HL-60 (cell line): Measurements from ENCODE around the gene PHLPP1.

Experiments used
- DNase-seq, 2 experiments: peaks; one replicate each; pipeline ENCODE4 v3.0.0-alpha.2; 2010 to 2020; ENCODE audit warnings: low read depth in 1 of 2, low spot score in 1 of 2
- H3K27ac ChIP-seq: fragments of 250-450 bp; sonication (Bioruptor Pico); replicated peaks from 2 replicates; pipeline ENCODE4 v1.5.1; 2020; ENCODE audit warnings: mild to moderate bottlenecking, moderate library complexity
- H3K27me3 ChIP-seq: fragments of 250-450 bp; sonication (Bioruptor Pico); 2 replicates; pipeline ENCODE4 v1.5.1; 2021; ENCODE audit warnings: mild to moderate bottlenecking, moderate library complexity; ENCODE audit not compliant: insufficient read depth, poor library complexity, severe bottlenecking
- H3K4me3 ChIP-seq: replicated peaks from 2 replicates; pipeline ENCODE4 v1.5.1; 2011; ENCODE audit warnings: mild to moderate bottlenecking, control low read depth, low read length; ENCODE audit not compliant: insufficient read depth
- GABPA ChIP-seq: IDR thresholded peaks from 2 replicates; pipeline ENCODE4 v1.6.1; 2012; ENCODE audit warnings: low read depth
- POLR2AphosphoS5 ChIP-seq: IDR thresholded peaks from 2 replicates; pipeline ENCODE4 v1.6.1; 2012; ENCODE audit warnings: low read depth
- SPI1 ChIP-seq: IDR thresholded peaks from 2 replicates; pipeline ENCODE4 v1.6.1; 2012; ENCODE audit warnings: low read depth, mild to moderate bottlenecking, borderline replicate concordance
- TF ChIP-seq, protein P1 (sequence below): IDR thresholded peaks from 2 replicates; pipeline ENCODE4 v1.6.1; 2012; ENCODE audit warnings: low read depth; ENCODE audit not compliant: insufficient replicate concordance
- TF ChIP-seq, protein P2 (sequence below): IDR thresholded peaks from one replicate; pipeline ENCODE4 v1.5.1; 2011; ENCODE audit warnings: low read length, control low read depth, inconsistent platforms; ENCODE audit not compliant: insufficient read depth

The PHLPP1 gene

GRCh38 chr18:62984656-62985315, 269.4 kb downstream of the PHLPP1 start:
- TF ChIP-seq, protein P1, sequence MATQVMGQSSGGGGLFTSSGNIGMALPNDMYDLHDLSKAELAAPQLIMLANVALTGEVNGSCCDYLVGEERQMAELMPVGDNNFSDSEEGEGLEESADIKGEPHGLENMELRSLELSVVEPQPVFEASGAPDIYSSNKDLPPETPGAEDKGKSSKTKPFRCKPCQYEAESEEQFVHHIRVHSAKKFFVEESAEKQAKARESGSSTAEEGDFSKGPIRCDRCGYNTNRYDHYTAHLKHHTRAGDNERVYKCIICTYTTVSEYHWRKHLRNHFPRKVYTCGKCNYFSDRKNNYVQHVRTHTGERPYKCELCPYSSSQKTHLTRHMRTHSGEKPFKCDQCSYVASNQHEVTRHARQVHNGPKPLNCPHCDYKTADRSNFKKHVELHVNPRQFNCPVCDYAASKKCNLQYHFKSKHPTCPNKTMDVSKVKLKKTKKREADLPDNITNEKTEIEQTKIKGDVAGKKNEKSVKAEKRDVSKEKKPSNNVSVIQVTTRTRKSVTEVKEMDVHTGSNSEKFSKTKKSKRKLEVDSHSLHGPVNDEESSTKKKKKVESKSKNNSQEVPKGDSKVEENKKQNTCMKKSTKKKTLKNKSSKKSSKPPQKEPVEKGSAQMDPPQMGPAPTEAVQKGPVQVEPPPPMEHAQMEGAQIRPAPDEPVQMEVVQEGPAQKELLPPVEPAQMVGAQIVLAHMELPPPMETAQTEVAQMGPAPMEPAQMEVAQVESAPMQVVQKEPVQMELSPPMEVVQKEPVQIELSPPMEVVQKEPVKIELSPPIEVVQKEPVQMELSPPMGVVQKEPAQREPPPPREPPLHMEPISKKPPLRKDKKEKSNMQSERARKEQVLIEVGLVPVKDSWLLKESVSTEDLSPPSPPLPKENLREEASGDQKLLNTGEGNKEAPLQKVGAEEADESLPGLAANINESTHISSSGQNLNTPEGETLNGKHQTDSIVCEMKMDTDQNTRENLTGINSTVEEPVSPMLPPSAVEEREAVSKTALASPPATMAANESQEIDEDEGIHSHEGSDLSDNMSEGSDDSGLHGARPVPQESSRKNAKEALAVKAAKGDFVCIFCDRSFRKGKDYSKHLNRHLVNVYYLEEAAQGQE, result no peak
- TF ChIP-seq POLR2AphosphoS5 (no peak), GABPA (no peak), SPI1 (no peak)
- TF ChIP-seq, protein P2, sequence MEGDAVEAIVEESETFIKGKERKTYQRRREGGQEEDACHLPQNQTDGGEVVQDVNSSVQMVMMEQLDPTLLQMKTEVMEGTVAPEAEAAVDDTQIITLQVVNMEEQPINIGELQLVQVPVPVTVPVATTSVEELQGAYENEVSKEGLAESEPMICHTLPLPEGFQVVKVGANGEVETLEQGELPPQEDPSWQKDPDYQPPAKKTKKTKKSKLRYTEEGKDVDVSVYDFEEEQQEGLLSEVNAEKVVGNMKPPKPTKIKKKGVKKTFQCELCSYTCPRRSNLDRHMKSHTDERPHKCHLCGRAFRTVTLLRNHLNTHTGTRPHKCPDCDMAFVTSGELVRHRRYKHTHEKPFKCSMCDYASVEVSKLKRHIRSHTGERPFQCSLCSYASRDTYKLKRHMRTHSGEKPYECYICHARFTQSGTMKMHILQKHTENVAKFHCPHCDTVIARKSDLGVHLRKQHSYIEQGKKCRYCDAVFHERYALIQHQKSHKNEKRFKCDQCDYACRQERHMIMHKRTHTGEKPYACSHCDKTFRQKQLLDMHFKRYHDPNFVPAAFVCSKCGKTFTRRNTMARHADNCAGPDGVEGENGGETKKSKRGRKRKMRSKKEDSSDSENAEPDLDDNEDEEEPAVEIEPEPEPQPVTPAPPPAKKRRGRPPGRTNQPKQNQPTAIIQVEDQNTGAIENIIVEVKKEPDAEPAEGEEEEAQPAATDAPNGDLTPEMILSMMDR, result no peak
- no peaks in the 10 kb centered on the region for H3K27me3 ChIP-seq
- DNase-seq, result no peak
- H3K4me3 ChIP-seq, result no peak overlapping the region
- H3K27ac ChIP-seq, result no peak overlapping the region

DNA sequence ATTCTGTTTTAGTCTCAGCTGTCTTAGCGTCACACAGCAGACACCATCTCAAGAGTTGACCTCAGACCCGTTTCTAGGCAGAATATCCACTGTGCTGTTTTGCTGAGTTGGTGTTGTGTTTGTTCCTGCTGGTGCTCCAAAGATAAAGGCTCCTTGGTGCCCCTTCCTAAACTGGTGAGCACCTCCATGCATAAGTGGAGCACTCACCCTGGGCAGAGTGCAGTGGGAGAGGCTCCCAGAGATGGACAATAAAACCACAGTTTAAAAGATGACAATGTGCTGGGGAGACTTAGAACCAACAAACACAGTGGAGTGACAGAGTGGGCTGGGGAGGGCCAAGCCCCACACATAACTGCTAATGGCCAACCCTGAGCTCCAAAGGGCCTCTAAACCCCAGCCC, 271.1 kb downstream of the PHLPP1 start:
- Histone ChIP-seq H3K27me3 (no peaks in the 10 kb centered on the region), H3K4me3 (no peak overlapping the region), H3K27ac (no peak overlapping the region)
- no peak for DNase-seq
- TF ChIP-seq GABPA (no peak), POLR2AphosphoS5 (no peak), SPI1 (no peak)
- TF ChIP-seq, protein P1, result no peak
- TF ChIP-seq, protein P2, result no peak

GRCh38 chr18:62987055-62987830, 271.9 kb downstream of the PHLPP1 start:
- TF ChIP-seq, protein P1, result no peak
- TF ChIP-seq POLR2AphosphoS5, result no peak
- TF ChIP-seq, protein P2, result no peak
- TF ChIP-seq SPI1, result no peak
- TF ChIP-seq GABPA, result no peak
- no peak overlapping the region for H3K27ac ChIP-seq
- no peak for DNase-seq
- no peaks in the 10 kb centered on the region for H3K27me3 ChIP-seq
- H3K4me3 ChIP-seq, result no peak overlapping the region
